Endothelial cell of umbilical vein (primary cell): Measurements from ENCODE around the gene PHLPP1.

Experiments
- EZH2 ChIP-seq: IDR thresholded peaks from 2 replicates; pipeline ENCODE4 v1.6.1; 2012; ENCODE audit warnings: borderline replicate concordance, low read depth, mild to moderate bottlenecking, moderate library complexity, low read length, inconsistent platforms; ENCODE audit not compliant: severe bottlenecking
- MAX ChIP-seq: IDR thresholded peaks from 2 replicates; pipeline ENCODE4 v1.6.1; 2011; ENCODE audit not compliant: insufficient read depth, insufficient read length
- POLR2A ChIP-seq: IDR thresholded peaks from 2 replicates; pipeline ENCODE4 v1.6.1; 2012; ENCODE audit warnings: low read depth, mild to moderate bottlenecking, control low read depth, low read length
- POLR2AphosphoS5 ChIP-seq: IDR thresholded peaks from 2 replicates; pipeline ENCODE4 v1.6.1; 2012; ENCODE audit warnings: low read depth, mild to moderate bottlenecking, control low read depth, low read length, moderate library complexity; ENCODE audit not compliant: insufficient read depth
- TF ChIP-seq, protein P1 (sequence below), 2 donors: IDR thresholded peaks; 1 replicate in 1 of 2; 2 replicates in 1 of 2; pipeline ENCODE4 v1.5.1; 2011; ENCODE audit warnings: low read length in 2 of 2, mild to moderate bottlenecking in 2 of 2, moderate library complexity in 2 of 2, control low read depth in 1 of 2, inconsistent platforms in 1 of 2, low read depth in 1 of 2; ENCODE audit not compliant: insufficient read depth in 1 of 2; ENCODE audit errors: extremely low read depth in 1 of 2

DNA sequence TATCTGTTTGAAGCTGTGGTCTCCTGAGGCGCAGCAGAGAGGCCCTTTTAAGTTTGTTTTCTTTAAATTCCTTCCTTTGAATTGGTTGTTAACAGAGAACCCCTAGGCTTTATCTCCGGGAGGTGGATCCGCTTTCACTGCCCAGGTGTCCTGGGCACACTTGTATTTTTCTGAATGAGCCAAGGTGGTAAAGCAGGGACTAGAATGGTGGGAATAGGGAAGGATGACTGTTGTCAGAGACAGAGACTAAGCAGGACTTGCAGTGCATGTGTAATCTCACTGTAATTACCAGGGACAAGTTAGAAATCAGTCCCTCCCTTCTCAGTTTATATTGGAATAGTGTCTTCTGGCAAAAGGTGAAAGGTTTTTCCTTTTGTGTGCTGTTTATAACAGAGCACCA, 72.8 kb downstream of the PHLPP1 start:
- TF ChIP-seq, protein P1, sequence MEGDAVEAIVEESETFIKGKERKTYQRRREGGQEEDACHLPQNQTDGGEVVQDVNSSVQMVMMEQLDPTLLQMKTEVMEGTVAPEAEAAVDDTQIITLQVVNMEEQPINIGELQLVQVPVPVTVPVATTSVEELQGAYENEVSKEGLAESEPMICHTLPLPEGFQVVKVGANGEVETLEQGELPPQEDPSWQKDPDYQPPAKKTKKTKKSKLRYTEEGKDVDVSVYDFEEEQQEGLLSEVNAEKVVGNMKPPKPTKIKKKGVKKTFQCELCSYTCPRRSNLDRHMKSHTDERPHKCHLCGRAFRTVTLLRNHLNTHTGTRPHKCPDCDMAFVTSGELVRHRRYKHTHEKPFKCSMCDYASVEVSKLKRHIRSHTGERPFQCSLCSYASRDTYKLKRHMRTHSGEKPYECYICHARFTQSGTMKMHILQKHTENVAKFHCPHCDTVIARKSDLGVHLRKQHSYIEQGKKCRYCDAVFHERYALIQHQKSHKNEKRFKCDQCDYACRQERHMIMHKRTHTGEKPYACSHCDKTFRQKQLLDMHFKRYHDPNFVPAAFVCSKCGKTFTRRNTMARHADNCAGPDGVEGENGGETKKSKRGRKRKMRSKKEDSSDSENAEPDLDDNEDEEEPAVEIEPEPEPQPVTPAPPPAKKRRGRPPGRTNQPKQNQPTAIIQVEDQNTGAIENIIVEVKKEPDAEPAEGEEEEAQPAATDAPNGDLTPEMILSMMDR (IDR thresholded peaks at IDR 0.05; ENCODE audit: extremely low read depth in 1 of 2, insufficient read depth in 1 of 2, low read depth in 1 of 2, low read length in 2 of 2), result no peak
- TF ChIP-seq POLR2A (no peak), POLR2AphosphoS5 (no peak), MAX (no peak), EZH2 (no peak)
